B cell (primary cell): ENCODE measurements around the gene KCNMB2. TPM values are rescaled to one million over a fixed set of nuclear protein-coding genes. Genes with fewer than 3 reads are reported as not detected.

Experiments
- ATAC-seq: fragments of 200-7000 bp; cut with Tn5 transposase; one replicate; pipeline ENCODE4 v1.10.0; 2021; ENCODE audit warnings: low read depth, mild to moderate bottlenecking, moderate number of reproducible peaks, moderate library complexity
- CTCF ChIA-PET: fragments of 350-600 bp; sonication (Branson Sonifier 250); formaldehyde crosslinking; loops from one replicate; lab custom pipeline; 2021; ENCODE audit warnings: antibody characterized with exemption, inconsistent platforms; lab: Charles Lee
- POLR2A ChIA-PET: fragments of 350-600 bp; sonication (Branson Sonifier 250); formaldehyde crosslinking; loops from one replicate; lab custom pipeline; 2021; ENCODE audit warnings: antibody characterized with exemption; lab: Charles Lee
- DNase-seq: peaks from one replicate; pipeline ENCODE4 v3.0.0; 2013
- H2AFZ ChIP-seq: 2 replicates; pipeline ENCODE4 v1.6.1; 2012; ENCODE audit warnings: mild to moderate bottlenecking, low read depth, low read length; ENCODE audit not compliant: insufficient read depth, poor library complexity, severe bottlenecking
- H3K27ac ChIP-seq, 2 donors: 1 replicate in 1 of 2; 2 replicates in 1 of 2; pipeline ENCODE4 v1.5.1; 2012 to 2013; ENCODE audit warnings: low read length in 2 of 2, mild to moderate bottlenecking in 2 of 2, moderate library complexity in 1 of 2
- H3K27me3 ChIP-seq, 4 experiments: fragments of 200-600 bp in 1 of 4; sonication (generic) in 1 of 4; replicated peaks in 1 of 4; 1 replicate in 2 of 4; 2 replicates in 2 of 4; pipeline versions ENCODE4 v1.6.1 to v1.7.0; 2013 to 2016; ENCODE audit warnings: low read length in 3 of 4, mild to moderate bottlenecking in 2 of 4, mixed read lengths in 1 of 4, moderate library complexity in 1 of 4; ENCODE audit not compliant: insufficient read depth in 4 of 4, control insufficient read depth in 3 of 4; ENCODE audit errors: control extremely low read depth in 1 of 4
- H3K36me3 ChIP-seq, 2 experiments: replicated peaks in 1 of 2; 1 replicate in 1 of 2; 2 replicates in 1 of 2; pipeline versions ENCODE4 v1.6.1 to v1.7.1; 2013; ENCODE audit warnings: low read length in 1 of 2; ENCODE audit not compliant: insufficient read depth in 2 of 2, control insufficient read depth in 1 of 2; ENCODE audit errors: control extremely low read depth in 1 of 2, extremely low read depth in 1 of 2
- H3K4me1 ChIP-seq, 2 donors: fragments of 200-600 bp in 1 of 2; sonication (generic) in 1 of 2; 1 replicate in 1 of 2; 2 replicates in 1 of 2; pipeline versions ENCODE4 v1.5.1 to v1.6.1; 2013 to 2017; ENCODE audit warnings: low read length in 2 of 2; ENCODE audit not compliant: control insufficient read depth in 2 of 2, insufficient read depth in 2 of 2
- H3K4me2 ChIP-seq: replicated peaks from 2 replicates; pipeline ENCODE3; 2012; ENCODE audit warnings: mild to moderate bottlenecking, low read depth, low read length; ENCODE audit not compliant: poor library complexity, severe bottlenecking
- H3K4me3 ChIP-seq, 5 experiments: fragments of 200-600 bp in 1 of 5; sonication (generic) in 1 of 5; 1 replicate in 3 of 5; 2 replicates in 2 of 5; pipeline versions ENCODE4 v1.5.1 to v1.7.0; 2011 to 2016; ENCODE audit warnings: low read length in 4 of 5, mild to moderate bottlenecking in 4 of 5, low read depth in 2 of 5, control low read depth in 1 of 5, moderate library complexity in 1 of 5; ENCODE audit not compliant: insufficient read depth in 1 of 5; ENCODE audit errors: control extremely low read depth in 1 of 5, extremely low read depth in 1 of 5
- H3K79me2 ChIP-seq: fragments of 200-600 bp; sonication (generic); one replicate; pipeline ENCODE4 v1.6.0; 2016; ENCODE audit warnings: low read length; ENCODE audit not compliant: control insufficient read depth, insufficient read depth
- H3K9ac ChIP-seq: fragments of 200-600 bp; sonication (generic); 2 replicates; pipeline ENCODE4 v1.6.1; 2017; ENCODE audit warnings: mild to moderate bottlenecking, low read length, moderate library complexity
- H3K9me3 ChIP-seq, 3 donors: one replicate each; pipeline versions ENCODE4 v1.6.1 to v1.7.1; 2013; ENCODE audit warnings: low read length in 2 of 3; ENCODE audit not compliant: control insufficient read depth in 2 of 3, insufficient read depth in 1 of 3; ENCODE audit errors: control extremely low read depth in 1 of 3
- H4K20me1 ChIP-seq: 2 replicates; pipeline ENCODE4 v1.6.0; 2012; ENCODE audit warnings: mild to moderate bottlenecking, low read length; ENCODE audit not compliant: insufficient read depth, control insufficient read depth, poor library complexity, severe bottlenecking
- H3K27ac Mint-ChIP-seq: one replicate; pipeline ENCODE4 v1.8.0; 2021; ENCODE audit warnings: mixed read lengths
- H3K27me3 Mint-ChIP-seq: one replicate; pipeline ENCODE4 v1.8.0; 2021; ENCODE audit warnings: mixed read lengths
- H3K4me1 Mint-ChIP-seq: one replicate; pipeline ENCODE4 v1.8.0; 2021; ENCODE audit warnings: mixed read lengths
- H3K4me3 Mint-ChIP-seq: one replicate; pipeline ENCODE4 v1.8.0; 2021; ENCODE audit warnings: mixed read lengths
- H3K9me3 Mint-ChIP-seq: one replicate; pipeline ENCODE4 v1.8.0; 2022; ENCODE audit warnings: mixed read lengths; ENCODE audit not compliant: insufficient read depth
- CTCF ChIP-seq: fragments of 200-600 bp; IDR thresholded peaks from one replicate; pipeline ENCODE4 v1.8.0; 2022; ENCODE audit warnings: antibody characterized with exemption, mild to moderate bottlenecking
- EZH2 ChIP-seq: IDR thresholded peaks from 2 replicates; pipeline ENCODE4 v1.6.1; 2012; ENCODE audit warnings: borderline replicate concordance, low read depth, mild to moderate bottlenecking, moderate library complexity, low read length; ENCODE audit not compliant: insufficient read depth, poor library complexity, severe bottlenecking
- WGBS: methylation state at CpG from one replicate; pipeline ENCODE4 v1.1.5; 2013; ENCODE audit warnings: missing lambda C conversion rate; ENCODE audit not compliant: insufficient coverage; 5-methylcytosine and 5-hydroxymethylcytosine counted together
- intact Hi-C: fragments of 100-400 bp; cut with micrococcal nuclease; formaldehyde crosslinking; loops from one replicate; pipeline ENCODE4 v1.10.0; 2022
- polyA plus RNA-seq: library from polyadenylated mRNA; depleted of rRNA; stranded (reverse); fragments of >200 nt; gene quantifications from 2 replicates; pipeline ENCODE4 v1.2.3, GENCODE V29; 2012
- total RNA-seq, 2 donors: library from RNA; stranded (reverse); fragments of 120-200 nt in 1 of 2; gene quantifications; 1 replicate in 1 of 2; 2 replicates in 1 of 2; pipeline versions ENCODE4 v1.2.3 to v1.2.4, GENCODE V29; 2013 to 2022

Gene KCNMB2
- total and polyA plus RNA-seq, 2 donors (not counting 1 experiment from before 2014, with no cell fraction given) = not detected

- POLR2A ChIA-PET = no interaction called here
- Histone ChIP-seq H3K4me2 (no peak overlapping the region), H3K27me3 (no peaks in the 10 kb centered on the region), H3K27ac (no peak overlapping the region), H3K36me3 (no peaks in the 10 kb centered on the region), H3K79me2 (no peaks in the 10 kb centered on the region), H3K9me3 (peaks cover 0 to 8% (median 0%) of the 10 kb centered on the region in 3 donors), H4K20me1 (no peaks in the 10 kb centered on the region), H2AFZ (no peak overlapping the region), H3K4me3 (no peak overlapping the region), H3K4me1 (no peaks in the 10 kb centered on the region), H3K9ac (no peak overlapping the region)
- CTCF ChIA-PET = no interaction called here
- no peak for ATAC-seq
- no peak for TF ChIP-seq EZH2
- no peak for TF ChIP-seq CTCF
- Mint-ChIP-seq H3K4me1 (no peaks in the 10 kb centered on the region), H3K27me3 (no peaks in the 10 kb centered on the region), H3K4me3 (no peak overlapping the region), H3K9me3 (no peaks in the 10 kb centered on the region), H3K27ac (no peak overlapping the region)
- DNase-seq = no peak
- 100% methylated on average over 1 of the region's 2 CpGs for WGBS
- intact Hi-C loops = no loop called here
Measured at GRCh38 chr3:178618896-178619295, 82.7 kb downstream of the KCNMB2 start.

- ChIA-PET CTCF (interaction anchor here (0.6 kb wide), 1 partner anchor 137 kb away, joined by 5 read pairs; no protein-coding TSS in a partner anchor), POLR2A (no interaction called here)
- Histone ChIP-seq H3K27me3 (no peaks in the 10 kb centered on the region), H3K9ac (no peak overlapping the region), H3K9me3 (no peaks in the 10 kb centered on the region), H3K4me3 (no peak overlapping the region), H3K4me2 (no peak overlapping the region), H2AFZ (no peak overlapping the region), H3K79me2 (no peaks in the 10 kb centered on the region), H4K20me1 (no peaks in the 10 kb centered on the region), H3K4me1 (no peaks in the 10 kb centered on the region), H3K27ac (no peak overlapping the region), H3K36me3 (no peaks in the 10 kb centered on the region)
- DNase-seq (no peak), ATAC-seq (no peak)
- H3K27ac Mint-ChIP-seq = no peak overlapping the region
- no peaks in the 10 kb centered on the region for H3K9me3 Mint-ChIP-seq
- intact Hi-C loops = no loop called here
- 89% methylated on average over 2 of the region's 3 CpGs for WGBS
- H3K27me3 Mint-ChIP-seq = no peaks in the 10 kb centered on the region
- no peak overlapping the region for H3K4me3 Mint-ChIP-seq
- H3K4me1 Mint-ChIP-seq = no peaks in the 10 kb centered on the region
- no peak for TF ChIP-seq EZH2
- no peak for TF ChIP-seq CTCF
Measured at GRCh38 chr3:178623666-178624255, 87.5 kb downstream of the KCNMB2 start.
